SK-N-SH treated with all-trans-retinoic acid at 6 μM for 48 hours (cell line): ENCODE data around the gene ABCC9.

ENCODE experiments used
- ATAC-seq: fragments of 200-7000 bp; cut with Tn5 transposase; 3 replicates; pipeline ENCODE4 v1.9.1; 2020; ENCODE audit warnings: mild to moderate bottlenecking, moderate library complexity
- ARNTL ChIP-seq: fragments of 450-650 bp; formaldehyde crosslinking; IDR thresholded peaks from 2 replicates; pipeline ENCODE4 v1.5.0; 2020; ENCODE audit warnings: low read depth, mild to moderate bottlenecking, moderate library complexity, borderline replicate concordance
- BACH2 ChIP-seq: fragments of 250-450 bp; sonication (Bioruptor Pico); IDR thresholded peaks from 2 replicates; pipeline ENCODE4 v1.9.0; 2021; ENCODE audit warnings: mild to moderate bottlenecking, borderline replicate concordance
- CREB5 ChIP-seq: fragments of 250-450 bp; sonication (Bioruptor Pico); IDR thresholded peaks from 2 replicates; pipeline ENCODE4 v1.5.1; 2020; ENCODE audit warnings: low read depth, mild to moderate bottlenecking, moderate library complexity
- CSDC2 ChIP-seq: fragments of 250-450 bp; sonication (Bioruptor Pico); IDR thresholded peaks from 2 replicates; pipeline ENCODE4 v1.5.0; 2020; ENCODE audit warnings: mild to moderate bottlenecking, moderate library complexity
- CSRNP3 ChIP-seq: fragments of 250-450 bp; sonication (Bioruptor Pico); IDR thresholded peaks from 2 replicates; pipeline ENCODE4 v1.5.1; 2021; ENCODE audit warnings: mild to moderate bottlenecking, moderate library complexity
- GLIS3 ChIP-seq: fragments of 250-450 bp; sonication (Bioruptor Pico); IDR thresholded peaks from 2 replicates; pipeline ENCODE4 v1.5.0; 2020; ENCODE audit warnings: mild to moderate bottlenecking, moderate library complexity
- OSR1 ChIP-seq: fragments of 250-450 bp; sonication (Bioruptor Pico); IDR thresholded peaks from 2 replicates; pipeline ENCODE4 v1.8.0; 2022; ENCODE audit warnings: moderate library complexity, mild to moderate bottlenecking, inconsistent platforms
- PATZ1 ChIP-seq: fragments of 250-450 bp; sonication (Bioruptor Pico); IDR thresholded peaks from 2 replicates; pipeline ENCODE4 v1.8.0; 2020; ENCODE audit warnings: mild to moderate bottlenecking, moderate library complexity, borderline replicate concordance
- PPARA ChIP-seq: fragments of 250-450 bp; sonication (Bioruptor Pico); IDR thresholded peaks from 2 replicates; pipeline ENCODE4 v1.5.0; 2020; ENCODE audit warnings: mild to moderate bottlenecking, borderline replicate concordance
- RARB ChIP-seq: fragments of 250-450 bp; sonication (Bioruptor Pico); IDR thresholded peaks from 2 replicates; pipeline ENCODE4 v1.8.0; 2021; ENCODE audit warnings: mild to moderate bottlenecking, moderate library complexity
- SNAI2 ChIP-seq: fragments of 250-450 bp; sonication (Bioruptor Pico); IDR thresholded peaks from 2 replicates; pipeline ENCODE4 v1.5.0; 2020; ENCODE audit warnings: mild to moderate bottlenecking, moderate library complexity
- TCF4 ChIP-seq: fragments of 250-450 bp; sonication (Bioruptor Pico); IDR thresholded peaks from 2 replicates; pipeline ENCODE4 v1.8.0; 2021; ENCODE audit warnings: mild to moderate bottlenecking, moderate library complexity, borderline replicate concordance
- TOX ChIP-seq: fragments of 250-450 bp; sonication (Bioruptor Pico); IDR thresholded peaks from 2 replicates; pipeline ENCODE4 v1.8.0; 2021; ENCODE audit warnings: mild to moderate bottlenecking, moderate library complexity, borderline replicate concordance
- ZFP3 ChIP-seq: fragments of 250-450 bp; sonication (Bioruptor Pico); IDR thresholded peaks from 2 replicates; pipeline ENCODE4 v1.5.0; 2020; ENCODE audit warnings: mild to moderate bottlenecking, moderate library complexity
- ZFP30 ChIP-seq: fragments of 450-650 bp; formaldehyde crosslinking; IDR thresholded peaks from 2 replicates; pipeline ENCODE4 v1.5.0; 2022; ENCODE audit warnings: mild to moderate bottlenecking, moderate library complexity
- ZNF565 ChIP-seq: fragments of 450-650 bp; formaldehyde crosslinking; conservative IDR thresholded peaks from 2 replicates; pipeline ENCODE4 v1.5.0; 2020; ENCODE audit warnings: low read depth, mild to moderate bottlenecking, moderate library complexity
- ZNF70 ChIP-seq: fragments of 450-650 bp; formaldehyde crosslinking; IDR thresholded peaks from 2 replicates; pipeline ENCODE4 v1.5.0; 2020; ENCODE audit warnings: mild to moderate bottlenecking, moderate library complexity
- ZNF8 ChIP-seq: fragments of 450-650 bp; formaldehyde crosslinking; IDR thresholded peaks from 2 replicates; pipeline ENCODE4 v1.5.0; 2020; ENCODE audit warnings: mild to moderate bottlenecking, moderate library complexity
- TF ChIP-seq, protein P1 (sequence below): fragments of 250-450 bp; sonication (Bioruptor Pico); IDR thresholded peaks from 2 replicates; pipeline ENCODE4 v1.8.0; 2021; ENCODE audit warnings: low read depth, mild to moderate bottlenecking, moderate library complexity, borderline replicate concordance
- TF ChIP-seq, protein P2 (sequence below): fragments of 250-450 bp; sonication (Bioruptor Pico); IDR thresholded peaks from 2 replicates; pipeline ENCODE4 v1.5.0; 2020; ENCODE audit warnings: mild to moderate bottlenecking, moderate library complexity

Gene ABCC9

DNA sequence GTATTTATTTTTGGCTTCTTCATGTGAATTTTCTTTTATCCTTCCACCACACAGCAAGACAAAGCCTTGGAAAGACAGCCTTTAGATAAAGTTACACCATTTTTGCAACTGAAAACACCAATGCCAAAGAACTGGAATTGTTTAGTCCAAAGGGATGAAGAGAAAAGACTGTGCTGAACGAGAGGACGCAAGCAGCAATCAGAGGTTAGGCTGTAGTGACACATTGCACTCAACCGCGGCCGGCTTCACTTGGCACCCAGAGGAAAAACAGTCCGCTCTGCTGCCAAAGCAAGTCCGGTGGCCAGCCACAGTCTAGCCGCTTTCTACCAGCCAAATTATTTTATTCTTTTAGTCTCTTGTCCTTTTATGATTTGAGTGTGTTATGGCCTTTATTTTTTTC lies 117.6 kb downstream of the ABCC9 start (continued):
- TF ChIP-seq, protein P1, sequence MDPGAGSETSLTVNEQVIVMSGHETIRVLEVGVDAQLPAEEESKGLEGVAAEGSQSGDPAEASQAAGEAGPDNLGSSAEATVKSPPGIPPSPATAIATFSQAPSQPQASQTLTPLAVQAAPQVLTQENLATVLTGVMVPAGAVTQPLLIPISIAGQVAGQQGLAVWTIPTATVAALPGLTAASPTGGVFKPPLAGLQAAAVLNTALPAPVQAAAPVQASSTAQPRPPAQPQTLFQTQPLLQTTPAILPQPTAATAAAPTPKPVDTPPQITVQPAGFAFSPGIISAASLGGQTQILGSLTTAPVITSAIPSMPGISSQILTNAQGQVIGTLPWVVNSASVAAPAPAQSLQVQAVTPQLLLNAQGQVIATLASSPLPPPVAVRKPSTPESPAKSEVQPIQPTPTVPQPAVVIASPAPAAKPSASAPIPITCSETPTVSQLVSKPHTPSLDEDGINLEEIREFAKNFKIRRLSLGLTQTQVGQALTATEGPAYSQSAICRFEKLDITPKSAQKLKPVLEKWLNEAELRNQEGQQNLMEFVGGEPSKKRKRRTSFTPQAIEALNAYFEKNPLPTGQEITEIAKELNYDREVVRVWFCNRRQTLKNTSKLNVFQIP (CRISPR knock-in tag), result no peak
- TF ChIP-seq ZNF70 (CRISPR knock-in tag), result no peak
- TF ChIP-seq CREB5 (CRISPR knock-in tag), result no peak
- no peak for TF ChIP-seq ZFP30 (CRISPR knock-in tag)

DNA sequence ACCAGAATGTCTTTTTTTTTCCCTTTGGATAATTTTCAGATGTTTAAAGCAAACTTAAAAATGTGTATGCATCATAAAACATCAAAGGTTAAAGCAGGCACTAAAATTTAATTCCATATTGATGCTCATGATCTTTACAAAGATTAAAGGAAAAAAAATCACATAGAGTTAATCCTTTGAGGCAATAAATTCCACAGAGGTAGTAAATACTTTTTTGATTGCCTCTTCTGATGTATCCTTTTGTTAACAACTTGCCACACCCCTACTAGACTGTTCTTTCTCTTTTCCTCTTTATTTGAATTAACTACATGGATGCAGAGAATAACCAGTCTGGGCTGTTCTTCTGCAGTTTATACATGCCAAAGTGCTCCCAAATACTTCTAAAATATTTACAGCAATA lies 121.5 kb downstream of the ABCC9 start:
- no peak for TF ChIP-seq ZFP3 (CRISPR knock-in tag)
- no peak for TF ChIP-seq ZNF70 (CRISPR knock-in tag)
- TF ChIP-seq, protein P2, sequence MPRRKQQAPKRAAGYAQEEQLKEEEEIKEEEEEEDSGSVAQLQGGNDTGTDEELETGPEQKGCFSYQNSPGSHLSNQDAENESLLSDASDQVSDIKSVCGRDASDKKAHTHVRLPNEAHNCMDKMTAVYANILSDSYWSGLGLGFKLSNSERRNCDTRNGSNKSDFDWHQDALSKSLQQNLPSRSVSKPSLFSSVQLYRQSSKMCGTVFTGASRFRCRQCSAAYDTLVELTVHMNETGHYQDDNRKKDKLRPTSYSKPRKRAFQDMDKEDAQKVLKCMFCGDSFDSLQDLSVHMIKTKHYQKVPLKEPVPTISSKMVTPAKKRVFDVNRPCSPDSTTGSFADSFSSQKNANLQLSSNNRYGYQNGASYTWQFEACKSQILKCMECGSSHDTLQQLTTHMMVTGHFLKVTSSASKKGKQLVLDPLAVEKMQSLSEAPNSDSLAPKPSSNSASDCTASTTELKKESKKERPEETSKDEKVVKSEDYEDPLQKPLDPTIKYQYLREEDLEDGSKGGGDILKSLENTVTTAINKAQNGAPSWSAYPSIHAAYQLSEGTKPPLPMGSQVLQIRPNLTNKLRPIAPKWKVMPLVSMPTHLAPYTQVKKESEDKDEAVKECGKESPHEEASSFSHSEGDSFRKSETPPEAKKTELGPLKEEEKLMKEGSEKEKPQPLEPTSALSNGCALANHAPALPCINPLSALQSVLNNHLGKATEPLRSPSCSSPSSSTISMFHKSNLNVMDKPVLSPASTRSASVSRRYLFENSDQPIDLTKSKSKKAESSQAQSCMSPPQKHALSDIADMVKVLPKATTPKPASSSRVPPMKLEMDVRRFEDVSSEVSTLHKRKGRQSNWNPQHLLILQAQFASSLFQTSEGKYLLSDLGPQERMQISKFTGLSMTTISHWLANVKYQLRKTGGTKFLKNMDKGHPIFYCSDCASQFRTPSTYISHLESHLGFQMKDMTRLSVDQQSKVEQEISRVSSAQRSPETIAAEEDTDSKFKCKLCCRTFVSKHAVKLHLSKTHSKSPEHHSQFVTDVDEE (CRISPR knock-in tag), result no peak
- no peak for TF ChIP-seq PATZ1 (CRISPR knock-in tag)
- TF ChIP-seq TCF4 (CRISPR knock-in tag), result no peak
- TF ChIP-seq BACH2 (CRISPR knock-in tag), result no peak
- no peak for TF ChIP-seq CREB5 (CRISPR knock-in tag)
- TF ChIP-seq, protein P1 (CRISPR knock-in tag), result no peak
- TF ChIP-seq ARNTL (CRISPR knock-in tag), result no peak
- TF ChIP-seq OSR1 (CRISPR knock-in tag), result no peak
- no peak for TF ChIP-seq PPARA (CRISPR knock-in tag)
- no peak for TF ChIP-seq ZFP30 (CRISPR knock-in tag)
- TF ChIP-seq CSRNP3 (CRISPR knock-in tag), result no peak
- TF ChIP-seq ZNF8 (CRISPR knock-in tag), result no peak
- no peak for TF ChIP-seq GLIS3 (CRISPR knock-in tag)
- TF ChIP-seq RARB, result no peak
- no peak for TF ChIP-seq CSDC2 (CRISPR knock-in tag)
- no peak for TF ChIP-seq TOX
- TF ChIP-seq ZNF565 (CRISPR knock-in tag), result no peak
- no peak for TF ChIP-seq SNAI2 (CRISPR knock-in tag)
- no peak for ATAC-seq
